Measurements from ENCODE around the gene MAPRE2. TPM values are rescaled to one million over a fixed set of nuclear protein-coding genes. Genes with fewer than 3 reads are reported as not detected.

MAPRE2 gene
- total and polyA plus RNA-seq, 2 experiments from 2014 or later: 11.2 to 16.1 TPM

GRCh38 chr18:35161934-35162333 is 120.7 kb downstream of the MAPRE2 start:
- Histone ChIP-seq H3K79me2 (ENCODE audit: insufficient read depth) (no peaks in the 10 kb centered on the region), H3K4me1 (ENCODE audit: insufficient read depth) (no peaks in the 10 kb centered on the region), H3K4me2 (ENCODE audit: unreplicated experiment) (no peak overlapping the region), H3K27me3 (replicated peaks; ENCODE audit: insufficient read depth) (0 out of 2 replicates have a peak, but pooled peaks cover 11% of the 10 kb centered on the region), H3K27ac (no peak overlapping the region), H2AFZ (no peak overlapping the region), H4K20me1 (ENCODE audit: insufficient read depth) (no peaks in the 10 kb centered on the region), H3K9me3 (ENCODE audit: low read depth) (no peaks in the 10 kb centered on the region), H3K9me2 (ENCODE audit: insufficient read depth) (no peaks in the 10 kb centered on the region), H3K36me3 (ENCODE audit: low read depth) (no peaks in the 10 kb centered on the region), H3F3A (ENCODE audit: insufficient read depth) (no peaks in the 10 kb centered on the region), H3K9ac (no peak overlapping the region), H3K4me3 (no peak overlapping the region)
- no peak for DNase-seq
- no peak for TF ChIP-seq EZH2phosphoT487 (IDR thresholded peaks at IDR 0.05; ENCODE audit: insufficient read depth, low read depth)
- TF ChIP-seq EZH2 (IDR thresholded peaks at IDR 0.05; ENCODE audit: insufficient read depth, poor library complexity, severe bottlenecking): no peak
- in situ Hi-C loops (cut with MboI): no loop called here
- WGBS, 2 experiments (ENCODE audit: low coverage in 1 of 2, low lambda C conversion rate in 2 of 2, missing lambda C conversion rate in 2 of 2): 66% methylated on average over 3 of the region's 3 CpGs

DNA sequence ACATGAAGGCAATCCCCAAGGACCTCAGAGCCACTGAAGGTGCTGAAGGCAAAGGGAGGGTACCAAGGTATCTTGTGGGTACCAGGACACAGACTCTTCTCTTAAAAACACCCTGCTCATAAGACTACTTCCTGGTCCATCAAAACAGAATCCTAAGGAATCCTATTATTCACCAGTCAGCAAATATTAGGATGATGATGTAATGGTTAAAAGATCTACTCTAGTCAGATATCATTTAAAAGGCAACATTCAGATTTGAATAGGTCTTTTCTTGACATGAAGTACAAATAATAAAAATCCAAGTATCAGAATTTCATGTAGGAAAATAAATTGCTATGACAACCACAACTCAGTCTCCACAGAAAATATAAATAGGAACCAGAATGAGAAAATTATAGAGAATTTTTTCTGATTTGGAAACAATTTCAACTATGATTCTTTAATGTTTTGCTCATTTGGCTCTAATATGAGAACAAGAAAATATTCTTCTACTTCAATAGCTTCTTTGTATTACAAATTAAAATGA is 121.9 kb downstream of the MAPRE2 start:
- Histone ChIP-seq H3K9me2 (ENCODE audit: insufficient read depth) (no peaks in the 10 kb centered on the region), H3K9ac (no peak overlapping the region), H2AFZ (no peak overlapping the region), H3K9me3 (ENCODE audit: low read depth) (no peaks in the 10 kb centered on the region), H3K27ac (no peak overlapping the region), H3K4me2 (ENCODE audit: unreplicated experiment) (no peak overlapping the region), H3K4me1 (ENCODE audit: insufficient read depth) (no peaks in the 10 kb centered on the region), H4K20me1 (ENCODE audit: insufficient read depth) (no peaks in the 10 kb centered on the region), H3K36me3 (ENCODE audit: low read depth) (no peaks in the 10 kb centered on the region), H3K79me2 (ENCODE audit: insufficient read depth) (no peaks in the 10 kb centered on the region), H3K4me3 (no peak overlapping the region), H3K27me3 (replicated peaks; ENCODE audit: insufficient read depth) (0 out of 2 replicates have a peak, but pooled peaks cover 16% of the 10 kb centered on the region), H3F3A (ENCODE audit: insufficient read depth) (no peaks in the 10 kb centered on the region)
- TF ChIP-seq EZH2phosphoT487 (IDR thresholded peaks at IDR 0.05; ENCODE audit: insufficient read depth, low read depth) (no peak), EZH2 (IDR thresholded peaks at IDR 0.05; ENCODE audit: insufficient read depth, poor library complexity, severe bottlenecking) (no peak)
- DNase-seq: no peak
- in situ Hi-C loops (cut with MboI): no loop called here

DNA sequence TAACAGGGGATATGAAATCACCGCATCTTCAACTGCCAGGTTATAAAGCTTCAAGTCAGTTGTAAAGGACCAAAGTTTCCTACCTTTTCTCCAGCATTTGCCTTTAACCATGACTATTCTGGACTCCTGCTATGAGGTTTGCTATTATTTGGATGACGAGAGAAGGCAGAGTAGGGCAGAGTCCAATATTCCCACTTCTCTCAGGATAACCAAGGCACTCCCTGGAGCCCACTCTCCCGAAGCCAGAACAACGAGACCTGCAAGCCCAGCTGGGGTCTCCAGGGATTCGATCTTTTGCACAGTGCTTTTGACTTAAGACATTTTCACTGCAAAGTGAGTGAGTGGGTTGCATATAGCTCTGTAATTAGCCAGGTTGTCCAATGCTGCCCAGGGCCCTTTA is 122.5 kb downstream of the MAPRE2 start:
- no peaks in the 10 kb centered on the region for H3K4me1 ChIP-seq (ENCODE audit: insufficient read depth)
- 0 out of 2 replicates have a peak, but pooled peaks cover 16% of the 10 kb centered on the region for H3K27me3 ChIP-seq (replicated peaks; ENCODE audit: insufficient read depth)
- H3F3A ChIP-seq (ENCODE audit: insufficient read depth): no peaks in the 10 kb centered on the region
- no peak overlapping the region for H3K9ac ChIP-seq
- H4K20me1 ChIP-seq (ENCODE audit: insufficient read depth): no peaks in the 10 kb centered on the region
- no peak overlapping the region for H3K4me2 ChIP-seq (ENCODE audit: unreplicated experiment)
- DNase-seq: no peak
- no peak overlapping the region for H2AFZ ChIP-seq
- no peaks in the 10 kb centered on the region for H3K36me3 ChIP-seq (ENCODE audit: low read depth)
- TF ChIP-seq EZH2 (IDR thresholded peaks at IDR 0.05; ENCODE audit: insufficient read depth, poor library complexity, severe bottlenecking) (no peak), EZH2phosphoT487 (IDR thresholded peaks at IDR 0.05; ENCODE audit: insufficient read depth, low read depth) (no peak)
- H3K9me2 ChIP-seq (ENCODE audit: insufficient read depth): no peaks in the 10 kb centered on the region
- 21 to 23% methylated on average over 5 of the region's 5 CpGs for WGBS, 2 experiments (ENCODE audit: low coverage in 1 of 2, low lambda C conversion rate in 2 of 2, missing lambda C conversion rate in 2 of 2)
- no peaks in the 10 kb centered on the region for H3K9me3 ChIP-seq (ENCODE audit: low read depth)
- H3K79me2 ChIP-seq (ENCODE audit: insufficient read depth): no peaks in the 10 kb centered on the region
- H3K4me3 ChIP-seq: no peak overlapping the region
- in situ Hi-C loops (cut with MboI): no loop called here
- no peak overlapping the region for H3K27ac ChIP-seq

DNA sequence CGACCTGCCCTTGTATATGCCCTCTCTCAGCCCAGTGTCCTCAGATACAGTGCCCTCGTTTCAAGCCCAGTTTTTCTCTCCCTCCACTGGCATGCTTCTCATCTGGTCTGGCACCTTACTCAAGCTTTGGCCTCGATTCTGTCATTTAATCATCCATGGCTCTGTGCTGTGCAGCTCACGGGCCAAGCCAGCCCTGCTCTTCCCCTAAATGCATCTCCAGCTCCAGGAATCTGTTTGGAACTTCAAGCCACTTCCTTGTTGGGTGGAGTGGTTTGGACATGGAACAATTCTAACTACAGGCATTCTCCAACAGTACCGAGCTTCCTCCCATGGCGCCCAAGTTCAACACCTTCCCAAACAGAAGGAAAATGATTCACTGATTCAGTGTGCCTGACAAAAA is 122.9 kb downstream of the MAPRE2 start:
- 0 out of 2 replicates have a peak, but pooled peaks cover 16% of the 10 kb centered on the region for H3K27me3 ChIP-seq (replicated peaks; ENCODE audit: insufficient read depth)
- H3K36me3 ChIP-seq (ENCODE audit: low read depth): no peaks in the 10 kb centered on the region
- H3F3A ChIP-seq (ENCODE audit: insufficient read depth): no peaks in the 10 kb centered on the region
- H3K4me3 ChIP-seq: no peak overlapping the region
- H3K9me2 ChIP-seq (ENCODE audit: insufficient read depth): no peaks in the 10 kb centered on the region
- H3K79me2 ChIP-seq (ENCODE audit: insufficient read depth): no peaks in the 10 kb centered on the region
- H2AFZ ChIP-seq: no peak overlapping the region
- H3K9ac ChIP-seq: no peak overlapping the region
- H3K4me1 ChIP-seq (ENCODE audit: insufficient read depth): no peaks in the 10 kb centered on the region
- in situ Hi-C loops (cut with MboI): no loop called here
- H4K20me1 ChIP-seq (ENCODE audit: insufficient read depth): no peaks in the 10 kb centered on the region
- H3K9me3 ChIP-seq (ENCODE audit: low read depth): no peaks in the 10 kb centered on the region
- 7% methylated on average over 6 of the region's 6 CpGs for WGBS, 2 experiments (ENCODE audit: low coverage in 1 of 2, low lambda C conversion rate in 2 of 2, missing lambda C conversion rate in 2 of 2)
- no peak for TF ChIP-seq EZH2phosphoT487 (IDR thresholded peaks at IDR 0.05; ENCODE audit: insufficient read depth, low read depth)
- no peak for TF ChIP-seq EZH2 (IDR thresholded peaks at IDR 0.05; ENCODE audit: insufficient read depth, poor library complexity, severe bottlenecking)
- no peak overlapping the region for H3K27ac ChIP-seq
- no peak overlapping the region for H3K4me2 ChIP-seq (ENCODE audit: unreplicated experiment)
- DNase-seq: no peak

GRCh38 chr18:35167332-35167731 is 126.1 kb downstream of the MAPRE2 start:
- no peak overlapping the region for H3K4me3 ChIP-seq
- no peaks in the 10 kb centered on the region for H3K9me2 ChIP-seq (ENCODE audit: insufficient read depth)
- H3K4me1 ChIP-seq (ENCODE audit: insufficient read depth): no peaks in the 10 kb centered on the region
- no peak for TF ChIP-seq EZH2phosphoT487 (IDR thresholded peaks at IDR 0.05; ENCODE audit: insufficient read depth, low read depth)
- TF ChIP-seq EZH2 (IDR thresholded peaks at IDR 0.05; ENCODE audit: insufficient read depth, poor library complexity, severe bottlenecking): no peak
- H2AFZ ChIP-seq: no peak overlapping the region
- H3K9me3 ChIP-seq (ENCODE audit: low read depth): no peaks in the 10 kb centered on the region
- H3K4me2 ChIP-seq (ENCODE audit: unreplicated experiment): no peak overlapping the region
- H4K20me1 ChIP-seq (ENCODE audit: insufficient read depth): no peaks in the 10 kb centered on the region
- H3K27me3 ChIP-seq (replicated peaks; ENCODE audit: insufficient read depth): 0 out of 2 replicates have a peak, but pooled peaks cover 16% of the 10 kb centered on the region
- H3K36me3 ChIP-seq (ENCODE audit: low read depth): no peaks in the 10 kb centered on the region
- H3K9ac ChIP-seq: no peak overlapping the region
- in situ Hi-C loops (cut with MboI): no loop called here
- WGBS, 2 experiments (ENCODE audit: low coverage in 1 of 2, low lambda C conversion rate in 2 of 2, missing lambda C conversion rate in 2 of 2): 39 to 40% methylated on average over 6 of the region's 6 CpGs
- H3K79me2 ChIP-seq (ENCODE audit: insufficient read depth): no peaks in the 10 kb centered on the region
- H3K27ac ChIP-seq: no peak overlapping the region
- no peaks in the 10 kb centered on the region for H3F3A ChIP-seq (ENCODE audit: insufficient read depth)
- no peak for DNase-seq
